Nasal cavity respiratory epithelium epithelial cell of viscerocranial mucosa (primary cell): Measurements from ENCODE around the gene PDPK1. TPM values are rescaled to one million over a fixed set of nuclear protein-coding genes. Genes with fewer than 3 reads are reported as not detected.

Experiments
- total RNA-seq: library from RNA; depleted of rRNA; stranded (reverse); fragments of >200 nt; gene quantifications from 2 replicates; pipeline ENCODE4 v1.2.3, GENCODE V29; 2014

The PDPK1 gene
- total RNA-seq = 16.7 and 36.2 TPM in 2 replicates

GRCh38 chr16:2537451-2538379 is at the start of gene PDPK1:
Gene PDPK1 (plus strand): TSS chr16:2538021. CDS start chr16:2538113, 92 bp downstream.

GRCh38 chr16:2513405-2514332 is 24.2 kb upstream of the PDPK1 start, which contains the start of gene ATP6V0C:
Gene ATP6V0C (plus strand): TSS chr16:2513952. CDS start chr16:2514104, 152 bp downstream.

GRCh38 chr16:2520097-2520783 is 17.6 kb upstream of the PDPK1 start, which contains the start of gene AMDHD2:
Gene AMDHD2 (plus strand): TSS chr16:2520371. CDS start chr16:2520459, 88 bp downstream.

GRCh38 chr16:2531371-2531695 is 6.5 kb upstream of the PDPK1 start, which contains the start of gene CEMP1:
Gene CEMP1 (minus strand): TSS chr16:2531408. CDS start chr16:2531073, 335 bp downstream.

Other genes with a start within 250 kb of the PDPK1 start
- 0.64 and 0.68 TPM in 2 replicates for gene ABCA3, start 197.3 kb upstream of the PDPK1 start, total RNA-seq
- gene CCNF, start 108.6 kb upstream of the PDPK1 start, total RNA-seq = 3.1 and 5.5 TPM in 2 replicates
- 1.00 and 1.0 TPM in 2 replicates for gene TEDC2, start 77.9 kb upstream of the PDPK1 start, total RNA-seq
- 0.21 TPM in 1 of 2 replicates, not detected in the other for gene NTN3, start 66.7 kb upstream of the PDPK1 start, total RNA-seq
- gene TBC1D24, start 62.9 kb upstream of the PDPK1 start, total RNA-seq = 5.1 and 13.5 TPM in 2 replicates
- 14.0 and 28.9 TPM in 2 replicates for gene ATP6V0C, start 24.1 kb upstream of the PDPK1 start, total RNA-seq
- gene AMDHD2, start 17.6 kb upstream of the PDPK1 start, total RNA-seq = 20.8 and 27.9 TPM in 2 replicates
- 0.07 and 0.34 TPM in 2 replicates for gene CEMP1, start 6.6 kb upstream of the PDPK1 start, total RNA-seq
- gene KCTD5, start 144.5 kb downstream of the PDPK1 start, total RNA-seq = 37.3 and 37.5 TPM in 2 replicates
- gene PRSS27, start 182.2 kb downstream of the PDPK1 start, total RNA-seq = 1.0 and 1.9 TPM in 2 replicates
- gene SRRM2, start 214.6 kb downstream of the PDPK1 start, total RNA-seq = 39.0 and 118 TPM in 2 replicates
- 180 and 232 TPM in 2 replicates for gene ELOB, start 239.3 kb downstream of the PDPK1 start, total RNA-seq
- gene PRSS33, start 249.5 kb downstream of the PDPK1 start, total RNA-seq = not detected in 2 replicates